OCI-LY7 (cell line): ENCODE results near the gene FERMT3.

Experiments used
- CTCF ChIP-seq: fragments of 200-600 bp; sonication (generic); conservative IDR thresholded peaks from 2 replicates; pipeline ENCODE4 v1.5.1; 2014; ENCODE audit warnings: mild to moderate bottlenecking, antibody characterized with exemption, low read length, moderate library complexity, mixed read lengths
- EZH2phosphoT487 ChIP-seq: fragments of 200-600 bp; sonication (generic); IDR thresholded peaks from 2 replicates; pipeline ENCODE4 v1.6.1; 2018; ENCODE audit warnings: low read depth, borderline replicate concordance, mild to moderate bottlenecking, mixed run types, antibody characterized with exemption, low read length, moderate library complexity, mixed read lengths

- TF ChIP-seq EZH2phosphoT487 (no peak), CTCF (no peak)
These were observed 28.3 kb downstream of the FERMT3 start for GRCh38 chr11:64234647-64235379.
